GM12892 (cell line): Measurements from ENCODE around the gene TIGAR.

ENCODE experiments used
- DNase-seq: peaks from one replicate; pipeline ENCODE4 v3.0.0; 2011; ENCODE audit not compliant: insufficient read length
- FAIRE-seq: peaks from 2 replicates; lab custom pipeline; 2011; peaks lifted over from hg19 to GRCh38; lab: Jason Lieb, UNC
- POLR2A ChIP-seq: IDR thresholded peaks from 2 replicates; pipeline ENCODE4 v1.6.1; 2011; ENCODE audit warnings: low read depth, low read length, control low read depth
- POLR2AphosphoS5 ChIP-seq: IDR thresholded peaks from 2 replicates; pipeline ENCODE4 v1.6.1; 2011; ENCODE audit warnings: low read depth, low read length, control low read depth
- TAF1 ChIP-seq: IDR thresholded peaks from 2 replicates; pipeline ENCODE4 v1.6.1; 2011; ENCODE audit warnings: low read depth, mild to moderate bottlenecking, control low read depth, low read length, borderline replicate concordance

The TIGAR gene

GRCh38 chr12:4283512-4284255, 37.3 kb upstream of the TIGAR start:
- TF ChIP-seq POLR2AphosphoS5 (no peak), POLR2A (peak; percentile 7; the same call in 1 of the 2 replicates), TAF1 (no peak)
- FAIRE-seq (no peak), DNase-seq (no peak)

- DNase-seq (no peak), FAIRE-seq (no peak)
- peak; percentile 37; the same call in 1 of the 2 replicates for TF ChIP-seq POLR2AphosphoS5
- TF ChIP-seq TAF1, result no peak
These were observed 36.7 kb upstream of the TIGAR start for GRCh38 chr12:4284306-4284705.

GRCh38 chr12:4285070-4285469, 35.9 kb upstream of the TIGAR start:
- DNase-seq, result no peak
- TF ChIP-seq POLR2AphosphoS5 (0 out of 2 replicates have a peak, but pooled peaks have one; percentile 43), TAF1 (no peak)
- FAIRE-seq, result no peak

GRCh38 chr12:4286228-4286627, 34.8 kb upstream of the TIGAR start:
- no peak; the same call in none of the 2 replicates for TF ChIP-seq POLR2AphosphoS5
- TF ChIP-seq POLR2A, result 0 out of 2 replicates have a peak, but pooled peaks have one; percentile 11
- no peak for FAIRE-seq

GRCh38 chr12:4286771-4287317, 34.2 kb upstream of the TIGAR start:
- TF ChIP-seq TAF1 (no peak), POLR2A (peak; percentile 56; the same call in 1 of the 2 replicates), POLR2AphosphoS5 (peak; percentile 77)
- DNase-seq (no peak), FAIRE-seq (no peak)

More at GRCh38 chr12:4286228-4286627, 34.8 kb upstream of the TIGAR start:
- DNase-seq, result no peak

- TF ChIP-seq POLR2AphosphoS5, result no peak
- no peak for TF ChIP-seq TAF1
- no peak for TF ChIP-seq POLR2A
- DNase-seq (no peak), FAIRE-seq (no peak)
These were observed 33.4 kb upstream of the TIGAR start for GRCh38 chr12:4287325-4288211.

- FAIRE-seq (no peak), DNase-seq (no peak)
- TF ChIP-seq TAF1 (no peak), POLR2A (no peak; the same call in 1 of the 2 replicates), POLR2AphosphoS5 (no peak; the same call in 1 of the 2 replicates)
These were observed 32.5 kb upstream of the TIGAR start for GRCh38 chr12:4288296-4289131.

GRCh38 chr12:4289231-4289878, 31.7 kb upstream of the TIGAR start:
- no peak for FAIRE-seq
- TF ChIP-seq POLR2AphosphoS5, result no peak
- peak; percentile 20; the same call in 1 of the 2 replicates for TF ChIP-seq POLR2A
- no peak for TF ChIP-seq TAF1
- no peak for DNase-seq

GRCh38 chr12:4289998-4290790, 30.8 kb upstream of the TIGAR start:
- DNase-seq (no peak), FAIRE-seq (no peak)
- TF ChIP-seq POLR2AphosphoS5 (no peak; the same call in 1 of the 2 replicates), POLR2A (peak; percentile 18)
